C4-2B (cell line): ENCODE results near the gene MTMR12.

Experiments
- ZFX ChIP-seq: fragments of 450-650 bp; IDR thresholded peaks from 2 replicates; pipeline ENCODE4 v1.6.1; 2017
- TF ChIP-seq, protein P1 (sequence below): fragments of 450-650 bp; conservative IDR thresholded peaks from 2 replicates; pipeline ENCODE4 v1.5.1; 2017; ENCODE audit warnings: mild to moderate bottlenecking

DNA sequence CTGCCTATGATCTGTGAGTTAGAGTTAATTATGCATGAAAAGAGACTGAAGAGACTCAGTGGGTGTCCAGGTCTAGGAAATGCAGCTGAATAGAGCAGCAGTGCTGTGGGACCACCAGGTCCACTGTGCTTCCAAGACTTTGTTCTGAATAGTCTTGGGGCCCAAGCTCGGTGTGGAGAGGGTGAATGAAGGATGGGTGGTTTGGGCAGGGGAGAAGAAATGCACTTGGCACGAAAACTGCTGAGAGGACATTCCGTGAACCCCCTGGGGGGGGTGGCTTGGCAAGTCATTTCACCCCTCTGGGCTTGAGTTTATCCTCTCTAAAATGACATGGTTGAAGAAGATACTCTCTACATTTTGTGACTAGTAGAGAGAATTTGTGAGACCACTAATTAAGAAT is 102.6 kb downstream of the MTMR12 start:
- TF ChIP-seq, protein P1, sequence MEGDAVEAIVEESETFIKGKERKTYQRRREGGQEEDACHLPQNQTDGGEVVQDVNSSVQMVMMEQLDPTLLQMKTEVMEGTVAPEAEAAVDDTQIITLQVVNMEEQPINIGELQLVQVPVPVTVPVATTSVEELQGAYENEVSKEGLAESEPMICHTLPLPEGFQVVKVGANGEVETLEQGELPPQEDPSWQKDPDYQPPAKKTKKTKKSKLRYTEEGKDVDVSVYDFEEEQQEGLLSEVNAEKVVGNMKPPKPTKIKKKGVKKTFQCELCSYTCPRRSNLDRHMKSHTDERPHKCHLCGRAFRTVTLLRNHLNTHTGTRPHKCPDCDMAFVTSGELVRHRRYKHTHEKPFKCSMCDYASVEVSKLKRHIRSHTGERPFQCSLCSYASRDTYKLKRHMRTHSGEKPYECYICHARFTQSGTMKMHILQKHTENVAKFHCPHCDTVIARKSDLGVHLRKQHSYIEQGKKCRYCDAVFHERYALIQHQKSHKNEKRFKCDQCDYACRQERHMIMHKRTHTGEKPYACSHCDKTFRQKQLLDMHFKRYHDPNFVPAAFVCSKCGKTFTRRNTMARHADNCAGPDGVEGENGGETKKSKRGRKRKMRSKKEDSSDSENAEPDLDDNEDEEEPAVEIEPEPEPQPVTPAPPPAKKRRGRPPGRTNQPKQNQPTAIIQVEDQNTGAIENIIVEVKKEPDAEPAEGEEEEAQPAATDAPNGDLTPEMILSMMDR: no peak
- TF ChIP-seq ZFX: no peak
